ENCODE results near the gene CEP295NL.
"Not testable (repeated sequence)": the region's sequence is repeated elsewhere in the genome, so short reads cannot be mapped to it uniquely, and the experiment has no call there.

Gene CEP295NL, protein sequence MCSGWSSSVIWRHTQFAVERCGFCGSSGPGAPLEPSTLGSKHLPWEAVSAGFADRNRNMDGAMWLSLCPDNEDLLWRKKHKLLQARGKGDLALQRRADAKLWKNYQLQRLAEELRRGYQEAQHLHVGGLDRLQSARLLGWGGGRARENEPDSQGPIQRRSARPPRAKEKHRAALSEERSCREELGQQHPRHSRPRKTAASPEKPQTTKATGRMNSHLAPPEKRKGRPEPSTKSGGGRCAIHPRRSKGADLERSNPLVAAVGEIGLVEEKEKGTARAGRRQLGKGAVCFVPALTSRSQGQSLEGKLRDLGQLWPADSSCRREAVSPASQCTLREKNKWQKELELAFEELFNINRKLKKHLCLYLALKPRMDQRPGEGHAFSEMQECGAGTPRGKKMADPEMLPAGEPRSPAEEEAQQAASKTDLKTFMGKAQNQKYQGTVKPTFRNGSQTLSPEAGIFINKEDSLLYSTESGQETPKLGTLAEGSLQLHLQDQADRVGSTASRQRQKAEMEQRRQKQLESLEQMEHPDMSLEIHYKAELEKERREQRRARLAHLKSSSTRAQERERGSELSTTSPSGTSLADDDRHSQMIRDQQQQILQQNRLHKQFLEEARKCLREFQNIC

GRCh38 chr17:78903101-78903779 lies at the start of gene CEP295NL:
Gene CEP295NL, minus strand, starts transcription at chr17:78903201. Its CDS starts 1,373 bp downstream, at chr17:78901828.
- Mint-ChIP-seq H3K4me3 (no peak within 1 kb of the TSS), H3K27me3 (ENCODE audit: low read depth) (no peaks in the 10 kb centered on the region), H3K9me3 (no peaks in the 10 kb centered on the region), H3K36me3 (ENCODE audit: low read depth) (no peaks in the 10 kb centered on the region), H3K4me1 (ENCODE audit: low read depth) (peaks cover 9% of the 10 kb centered on the region), H3K27ac (no peak within 1 kb of the TSS)
- DNase-seq (ENCODE audit: low spot score): peak; percentile 41

DNA sequence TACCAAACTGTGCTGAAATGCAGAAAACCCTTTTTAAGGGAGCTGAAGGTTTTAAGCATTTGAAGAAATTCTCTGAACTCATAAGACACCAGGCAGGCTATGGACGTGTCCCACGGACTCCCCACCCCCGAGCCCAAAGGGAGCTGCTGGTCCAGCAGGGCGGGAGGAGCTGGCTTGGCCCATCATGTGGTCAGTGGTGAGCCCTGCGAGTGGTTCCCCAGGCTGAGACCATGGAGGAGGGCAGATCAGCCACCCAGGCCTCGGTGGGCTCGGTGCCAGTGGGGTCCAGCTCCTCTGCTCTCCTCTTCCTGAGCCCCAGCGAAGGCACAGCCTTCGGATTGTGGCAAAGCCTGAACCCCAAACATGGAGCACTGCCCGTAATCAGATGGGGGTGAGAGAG lies 49.7 kb upstream of the CEP295NL start:
- Mint-ChIP-seq H3K4me1 (ENCODE audit: low read depth) (no peaks in the 10 kb centered on the region), H3K27ac (no peak overlapping the region), H3K27me3 (ENCODE audit: low read depth) (no peaks in the 10 kb centered on the region), H3K4me3 (no peak overlapping the region), H3K36me3 (ENCODE audit: low read depth) (peaks cover 1% of the 10 kb centered on the region), H3K9me3 (peaks cover 13% of the 10 kb centered on the region)
- DNase-seq (ENCODE audit: low spot score): no peak

- no peak overlapping the region for H3K4me3 Mint-ChIP-seq
- no peak overlapping the region for H3K27ac Mint-ChIP-seq
- H3K27me3 Mint-ChIP-seq (ENCODE audit: low read depth): no peaks in the 10 kb centered on the region
- H3K36me3 Mint-ChIP-seq (ENCODE audit: low read depth): peaks cover 1% of the 10 kb centered on the region
- DNase-seq (ENCODE audit: low spot score): no peak
- no peaks in the 10 kb centered on the region for H3K4me1 Mint-ChIP-seq (ENCODE audit: low read depth)
- H3K9me3 Mint-ChIP-seq: peaks cover 13% of the 10 kb centered on the region
These were observed 49.1 kb upstream of the CEP295NL start for GRCh38 chr17:78951967-78952551.

DNA sequence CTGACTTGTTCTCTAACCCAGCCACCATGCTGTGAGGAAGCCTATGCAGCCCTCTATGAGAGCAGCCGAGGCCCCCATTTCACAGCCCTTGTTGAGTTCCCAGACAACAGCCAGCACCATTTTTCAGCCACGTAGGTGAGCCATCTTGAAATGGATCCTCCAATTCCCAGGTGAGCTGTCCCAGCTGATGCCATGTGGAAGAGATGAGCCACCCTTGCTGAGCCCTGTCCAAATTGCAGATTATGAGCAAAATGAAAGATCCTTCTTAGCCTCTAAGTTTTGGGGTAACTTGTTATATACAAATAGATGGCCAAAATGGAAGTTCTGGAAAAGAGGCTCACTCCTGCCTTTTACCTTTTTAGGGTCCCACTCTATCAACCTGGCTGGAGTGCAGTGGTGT lies 47.9 kb upstream of the CEP295NL start:
- Mint-ChIP-seq H3K27me3 (ENCODE audit: low read depth) (no peaks in the 10 kb centered on the region), H3K4me1 (ENCODE audit: low read depth) (no peaks in the 10 kb centered on the region), H3K4me3 (no peak overlapping the region), H3K9me3 (peaks cover 13% of the 10 kb centered on the region), H3K27ac (no peak overlapping the region), H3K36me3 (ENCODE audit: low read depth) (peaks cover 1% of the 10 kb centered on the region)
- no peak for DNase-seq (ENCODE audit: low spot score)

DNA sequence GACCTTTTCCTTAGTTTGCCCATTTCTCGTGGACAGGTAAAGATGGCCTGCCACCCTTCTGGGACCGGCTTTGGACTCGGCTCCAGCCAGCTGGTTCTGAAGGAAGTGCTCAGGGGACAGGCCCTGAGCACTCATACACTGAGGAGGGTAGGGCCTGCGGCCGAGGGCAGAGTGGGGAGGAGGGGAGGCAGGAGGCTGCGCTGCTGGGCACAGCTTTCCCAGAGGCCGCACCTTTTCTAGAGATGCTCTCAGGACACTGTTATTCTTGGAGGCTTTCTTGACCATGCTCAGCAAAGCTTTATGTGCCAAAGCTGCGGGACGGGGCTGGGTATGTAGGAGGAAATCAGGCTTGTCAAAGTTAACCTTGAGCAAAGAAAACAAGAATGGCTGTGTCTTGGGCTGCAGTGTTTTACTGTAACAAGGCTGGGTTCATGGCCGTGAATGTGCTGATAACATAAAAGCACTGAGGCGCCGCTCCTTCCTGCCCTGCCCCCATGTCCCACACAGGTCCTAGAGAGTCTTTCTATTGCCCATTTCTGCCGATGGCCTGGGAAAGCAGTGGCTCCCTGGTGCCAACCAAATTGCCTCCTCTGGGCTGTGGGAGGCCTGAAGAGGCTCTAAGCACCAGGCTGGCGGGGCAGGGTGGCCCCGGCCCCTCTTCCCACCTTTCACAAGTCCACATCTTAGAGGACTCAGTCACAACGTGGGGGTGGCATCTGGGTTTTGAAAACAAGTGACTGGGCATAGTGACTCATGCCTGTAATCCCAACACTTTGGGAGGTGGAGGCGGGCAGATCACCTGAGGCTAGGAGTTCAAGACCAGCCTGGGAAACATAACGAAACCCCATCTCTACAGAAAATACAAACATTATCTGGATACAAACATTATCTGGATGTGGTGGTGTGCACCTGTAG lies 44.5 kb upstream of the CEP295NL start:
- Mint-ChIP-seq H3K36me3 (ENCODE audit: low read depth) (peaks cover 1% of the 10 kb centered on the region), H3K4me1 (ENCODE audit: low read depth) (no peaks in the 10 kb centered on the region), H3K9me3 (peaks cover 13% of the 10 kb centered on the region), H3K4me3 (no peak overlapping the region), H3K27ac (no peak overlapping the region), H3K27me3 (ENCODE audit: low read depth) (no peaks in the 10 kb centered on the region)
- DNase-seq (ENCODE audit: low spot score): no peak

- peaks cover 1% of the 10 kb centered on the region for H3K36me3 Mint-ChIP-seq (ENCODE audit: low read depth)
- DNase-seq (ENCODE audit: low spot score): no peak
- H3K9me3 Mint-ChIP-seq: peaks cover 13% of the 10 kb centered on the region
- H3K27ac Mint-ChIP-seq: no peak overlapping the region
- H3K4me1 Mint-ChIP-seq (ENCODE audit: low read depth): no peaks in the 10 kb centered on the region
- no peaks in the 10 kb centered on the region for H3K27me3 Mint-ChIP-seq (ENCODE audit: low read depth)
- H3K4me3 Mint-ChIP-seq: no peak overlapping the region
These were observed 43.6 kb upstream of the CEP295NL start for GRCh38 chr17:78946631-78947030.

DNA sequence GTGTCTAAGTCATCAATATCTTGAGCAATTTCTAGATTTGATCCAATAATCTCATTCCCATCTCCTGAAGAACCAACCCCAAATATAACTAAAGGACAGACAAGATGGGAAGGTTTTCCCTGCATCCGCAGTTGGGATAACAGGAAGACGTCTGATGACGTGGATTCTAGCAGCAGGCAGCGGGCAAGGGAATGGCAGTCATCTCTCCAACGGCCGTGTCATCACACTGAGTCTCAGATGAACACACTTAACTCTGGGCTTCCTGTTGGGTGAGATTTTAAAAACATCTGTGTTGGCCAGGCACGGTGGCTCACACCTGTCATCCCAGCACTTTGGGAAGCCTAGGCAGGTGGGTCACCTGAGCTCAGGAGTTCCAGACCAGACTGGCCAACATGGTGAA lies 43.1 kb upstream of the CEP295NL start:
- no peaks in the 10 kb centered on the region for H3K4me1 Mint-ChIP-seq (ENCODE audit: low read depth)
- peaks cover 1% of the 10 kb centered on the region for H3K36me3 Mint-ChIP-seq (ENCODE audit: low read depth)
- no peak for DNase-seq (ENCODE audit: low spot score)
- peaks cover 9% of the 10 kb centered on the region for H3K9me3 Mint-ChIP-seq
- no peak overlapping the region for H3K4me3 Mint-ChIP-seq
- H3K27ac Mint-ChIP-seq: no peak overlapping the region
- no peaks in the 10 kb centered on the region for H3K27me3 Mint-ChIP-seq (ENCODE audit: low read depth)

DNA sequence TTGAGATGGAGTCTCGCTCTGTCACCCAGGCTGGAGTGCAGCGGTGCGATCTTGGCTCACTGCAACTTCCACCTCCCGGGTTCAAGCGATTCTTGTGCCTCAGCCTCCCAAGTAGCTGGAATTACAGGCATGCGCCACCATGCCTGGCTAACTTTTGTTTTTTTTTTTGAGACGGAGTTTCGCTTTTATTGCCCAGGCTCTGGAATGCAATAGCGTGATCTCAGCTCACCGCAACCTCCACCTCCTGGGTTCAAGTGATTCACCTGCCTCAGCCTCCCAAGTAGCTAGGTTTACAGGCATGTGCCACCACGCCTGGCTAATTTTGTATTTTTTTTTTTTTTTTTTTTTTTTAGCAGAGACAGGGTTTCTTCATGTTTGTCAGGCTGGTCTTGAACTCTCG lies 42.5 kb upstream of the CEP295NL start:
- not testable (repeated sequence) for H3K36me3 Mint-ChIP-seq (ENCODE audit: low read depth); H3K4me1 Mint-ChIP-seq (ENCODE audit: low read depth); DNase-seq (ENCODE audit: low spot score); H3K9me3 Mint-ChIP-seq; H3K27me3 Mint-ChIP-seq (ENCODE audit: low read depth); H3K27ac Mint-ChIP-seq; H3K4me3 Mint-ChIP-seq

- H3K4me3 Mint-ChIP-seq: no peak overlapping the region
- no peaks in the 10 kb centered on the region for H3K4me1 Mint-ChIP-seq (ENCODE audit: low read depth)
- H3K9me3 Mint-ChIP-seq: no peaks in the 10 kb centered on the region
- H3K27ac Mint-ChIP-seq: no peak overlapping the region
- no peaks in the 10 kb centered on the region for H3K27me3 Mint-ChIP-seq (ENCODE audit: low read depth)
- no peaks in the 10 kb centered on the region for H3K36me3 Mint-ChIP-seq (ENCODE audit: low read depth)
- no peak for DNase-seq (ENCODE audit: low spot score)
These were observed 42.0 kb upstream of the CEP295NL start for GRCh38 chr17:78944956-78945355.

DNA sequence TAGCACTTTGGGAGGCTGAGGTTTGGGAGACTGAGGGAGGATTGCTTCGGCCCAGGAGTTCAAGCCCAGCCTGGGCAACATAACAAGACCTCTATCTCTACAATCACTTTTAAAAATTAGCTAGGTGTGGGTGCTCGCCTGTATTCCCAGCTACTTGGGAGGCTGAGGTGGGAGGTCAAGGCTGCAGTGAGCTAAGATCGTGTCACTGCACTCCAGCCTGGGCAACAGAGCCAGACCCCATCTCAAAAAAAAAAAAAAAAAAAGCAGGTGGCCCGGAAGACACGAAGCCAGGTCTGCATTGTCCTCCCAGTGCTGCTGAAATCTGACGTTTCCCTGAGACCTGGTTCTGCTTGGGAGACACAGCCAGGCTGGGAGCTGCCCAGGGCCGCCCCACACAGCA lies 41.0 kb upstream of the CEP295NL start:
- Mint-ChIP-seq H3K4me3 (no peak overlapping the region), H3K36me3 (ENCODE audit: low read depth) (no peaks in the 10 kb centered on the region), H3K4me1 (ENCODE audit: low read depth) (no peaks in the 10 kb centered on the region), H3K27ac (no peak overlapping the region), H3K27me3 (ENCODE audit: low read depth) (no peaks in the 10 kb centered on the region), H3K9me3 (no peaks in the 10 kb centered on the region)
- DNase-seq (ENCODE audit: low spot score): no peak

- no peak for DNase-seq (ENCODE audit: low spot score)
- Mint-ChIP-seq H3K27me3 (ENCODE audit: low read depth) (no peaks in the 10 kb centered on the region), H3K4me3 (no peak overlapping the region), H3K9me3 (no peaks in the 10 kb centered on the region), H3K4me1 (ENCODE audit: low read depth) (no peaks in the 10 kb centered on the region), H3K36me3 (ENCODE audit: low read depth) (no peaks in the 10 kb centered on the region), H3K27ac (no peak overlapping the region)
These were observed 37.7 kb upstream of the CEP295NL start for GRCh38 chr17:78940708-78941107.

- Mint-ChIP-seq H3K9me3 (no peaks in the 10 kb centered on the region), H3K4me1 (ENCODE audit: low read depth) (no peaks in the 10 kb centered on the region), H3K27me3 (ENCODE audit: low read depth) (no peaks in the 10 kb centered on the region), H3K36me3 (ENCODE audit: low read depth) (no peaks in the 10 kb centered on the region), H3K4me3 (no peak overlapping the region), H3K27ac (no peak overlapping the region)
- no peak for DNase-seq (ENCODE audit: low spot score)
These were observed 37.3 kb upstream of the CEP295NL start for GRCh38 chr17:78940258-78940657.

GRCh38 chr17:78939615-78940014 lies 36.6 kb upstream of the CEP295NL start:
- H3K27me3 Mint-ChIP-seq (ENCODE audit: low read depth): no peaks in the 10 kb centered on the region
- H3K4me3 Mint-ChIP-seq: no peak overlapping the region
- no peak for DNase-seq (ENCODE audit: low spot score)
- H3K9me3 Mint-ChIP-seq: no peaks in the 10 kb centered on the region
- no peak overlapping the region for H3K27ac Mint-ChIP-seq
- no peaks in the 10 kb centered on the region for H3K4me1 Mint-ChIP-seq (ENCODE audit: low read depth)
- H3K36me3 Mint-ChIP-seq (ENCODE audit: low read depth): no peaks in the 10 kb centered on the region
